ENCODE results near the gene PODNL1. TPM values are rescaled to one million over a fixed set of nuclear protein-coding genes. Genes with fewer than 3 reads are reported as not detected.

The PODNL1 gene
- polyA plus RNA-seq, 3 donors: 1.2 to 1.4 (median 1.3) TPM

GRCh38 chr19:13932911-13933393, 5.3 kb downstream of the PODNL1 start:
- intact Hi-C loops (cut with micrococcal nuclease): no loop called here
- Histone ChIP-seq H3K27me3 (ENCODE audit: control insufficient read depth in 2 of 2, insufficient read depth in 2 of 2, low read length in 2 of 2) (peaks cover 0 to 9% of the 10 kb centered on the region in 2 donors), H3K27ac (ENCODE audit: low read depth in 1 of 2, low read length in 2 of 2) (no peak overlapping the region), H3K4me2 (replicated peaks; ENCODE audit: extremely low read depth, low read length, poor library complexity, severe bottlenecking) (no peak overlapping the region), H2AFZ (ENCODE audit: insufficient read depth, low read depth, low read length, poor library complexity, severe bottlenecking) (no peak overlapping the region), H3K4me3 (replicated peaks in 1 of 3; ENCODE audit: low read depth in 2 of 3, low read length in 3 of 3) (no peak overlapping the region), H4K20me1 (ENCODE audit: insufficient read depth, low read length) (no peaks in the 10 kb centered on the region), H3K9ac (ENCODE audit: insufficient read depth, low read length, poor library complexity, severe bottlenecking) (no peak overlapping the region), H3K36me3 (replicated peaks in 1 of 2; ENCODE audit: control insufficient read depth in 1 of 2, insufficient read depth in 2 of 2, low read length in 2 of 2) (peaks cover 17 to 20% of the 10 kb centered on the region in 2 donors), H3K9me3 (replicated peaks in 1 of 2; ENCODE audit: control insufficient read depth in 1 of 2, insufficient read depth in 1 of 2, low read length in 2 of 2) (no peaks in the 10 kb centered on the region), H3K4me1 (ENCODE audit: control insufficient read depth in 1 of 2, insufficient read depth in 2 of 2, low read length in 2 of 2) (no peaks in the 10 kb centered on the region), H3K79me2 (ENCODE audit: insufficient read depth, low read length) (no peaks in the 10 kb centered on the region)
- Mint-ChIP-seq H3K4me1 (no peaks in the 10 kb centered on the region), H3K4me3 (no peak overlapping the region), H3K36me3 (peaks cover 8 to 23% of the 10 kb centered on the region in 2 donors), H3K27ac (no peak overlapping the region), H3K9me3 (peaks cover 0 to 2% (median 0%) of the 10 kb centered on the region in 7 donors), H3K27me3 (ENCODE audit: low read depth in 3 of 3) (peaks cover 8 to 19% (median 11%) of the 10 kb centered on the region in 3 donors)
- 94% methylated on average over 37 of the region's 42 CpGs for WGBS (ENCODE audit: insufficient coverage)
- TF ChIP-seq CTCF (IDR thresholded peaks at IDR 0.05): no peak
- DNase-seq: no peak

- Mint-ChIP-seq H3K4me1 (peaks cover 2% of the 10 kb centered on the region), H3K27ac (no peak overlapping the region), H3K4me3 (no peak overlapping the region), H3K27me3 (ENCODE audit: low read depth in 3 of 3) (peaks cover 2 to 12% (median 5%) of the 10 kb centered on the region in 3 donors), H3K9me3 (no peaks in the 10 kb centered on the region), H3K36me3 (peaks cover 10 to 31% of the 10 kb centered on the region in 2 donors)
- no peaks in the 10 kb centered on the region for H3K9me3 ChIP-seq (replicated peaks in 1 of 2; ENCODE audit: control insufficient read depth in 1 of 2, insufficient read depth in 1 of 2, low read length in 2 of 2)
- H3K4me3 ChIP-seq (replicated peaks in 1 of 3; ENCODE audit: low read depth in 2 of 3, low read length in 3 of 3): no peak overlapping the region
- H3K4me2 ChIP-seq (replicated peaks; ENCODE audit: extremely low read depth, low read length, poor library complexity, severe bottlenecking): no peak overlapping the region
- DNase-seq: no peak
- H3K9ac ChIP-seq (ENCODE audit: insufficient read depth, low read length, poor library complexity, severe bottlenecking): no peak overlapping the region
- no peaks in the 10 kb centered on the region for H4K20me1 ChIP-seq (ENCODE audit: insufficient read depth, low read length)
- 100% methylated on average over 5 of the region's 6 CpGs for WGBS (ENCODE audit: insufficient coverage)
- H3K27me3 ChIP-seq (ENCODE audit: control insufficient read depth in 2 of 2, insufficient read depth in 2 of 2, low read length in 2 of 2): peaks cover 0 to 1% of the 10 kb centered on the region in 2 donors
- no peak for TF ChIP-seq CTCF (IDR thresholded peaks at IDR 0.05)
- no peaks in the 10 kb centered on the region for H3K4me1 ChIP-seq (ENCODE audit: control insufficient read depth in 1 of 2, insufficient read depth in 2 of 2, low read length in 2 of 2)
- H3K36me3 ChIP-seq (replicated peaks in 1 of 2; ENCODE audit: control insufficient read depth in 1 of 2, insufficient read depth in 2 of 2, low read length in 2 of 2): peaks cover 21 to 25% of the 10 kb centered on the region in 2 donors
- no peaks in the 10 kb centered on the region for H3K79me2 ChIP-seq (ENCODE audit: insufficient read depth, low read length)
- H3K27ac ChIP-seq (ENCODE audit: low read depth in 1 of 2, low read length in 2 of 2): no peak overlapping the region
- intact Hi-C loops (cut with micrococcal nuclease): no loop called here
- H2AFZ ChIP-seq (ENCODE audit: insufficient read depth, low read depth, low read length, poor library complexity, severe bottlenecking): no peak overlapping the region
Observed at GRCh38 chr19:13932149-13932637, 6.0 kb downstream of the PODNL1 start.
